Activated gamma-delta T cell treated with anti-CD3 and anti-CD28 coated beads, Interleukin-2, amount 50 U/mL, for 16 hours (primary cell): ENCODE data around the gene C9orf153.

Experiments
- DNase-seq: peaks from one replicate; pipeline ENCODE4 v3.0.0-alpha.2; 2020; ENCODE audit warnings: low read depth

Gene C9orf153

GRCh38 chr9:86187121-86187520 is 72.3 kb downstream of the C9orf153 start:
- no peak for DNase-seq

- no peak for DNase-seq
These were observed 72.8 kb downstream of the C9orf153 start for GRCh38 chr9:86186696-86187095.

- DNase-seq = no peak
These were observed 73.6 kb downstream of the C9orf153 start for GRCh38 chr9:86185872-86186271.

GRCh38 chr9:86184138-86184524 is 75.3 kb downstream of the C9orf153 start:
- DNase-seq = no peak

- no peak for DNase-seq
These were observed 76.0 kb downstream of the C9orf153 start for GRCh38 chr9:86183229-86184137.

- DNase-seq = no peak
These were observed 77.8 kb downstream of the C9orf153 start for GRCh38 chr9:86181379-86182315.

- DNase-seq = no peak
These were observed 81.0 kb downstream of the C9orf153 start for GRCh38 chr9:86178503-86178902.

- no peak for DNase-seq
These were observed 81.5 kb downstream of the C9orf153 start for GRCh38 chr9:86177995-86178394.

- DNase-seq = no peak
These were observed 83.0 kb downstream of the C9orf153 start for GRCh38 chr9:86176468-86176867.

- DNase-seq = no peak
These were observed 83.6 kb downstream of the C9orf153 start for GRCh38 chr9:86175743-86176456.

- DNase-seq = no peak
These were observed 84.2 kb downstream of the C9orf153 start for GRCh38 chr9:86175223-86175622.
